Measurements from ENCODE around the gene MORN1. TPM values are rescaled to one million over a fixed set of nuclear protein-coding genes. Genes with fewer than 3 reads are reported as not detected.

The MORN1 gene
- total RNA-seq, 1 experiment from 2014 or later = 23.2 TPM

DNA sequence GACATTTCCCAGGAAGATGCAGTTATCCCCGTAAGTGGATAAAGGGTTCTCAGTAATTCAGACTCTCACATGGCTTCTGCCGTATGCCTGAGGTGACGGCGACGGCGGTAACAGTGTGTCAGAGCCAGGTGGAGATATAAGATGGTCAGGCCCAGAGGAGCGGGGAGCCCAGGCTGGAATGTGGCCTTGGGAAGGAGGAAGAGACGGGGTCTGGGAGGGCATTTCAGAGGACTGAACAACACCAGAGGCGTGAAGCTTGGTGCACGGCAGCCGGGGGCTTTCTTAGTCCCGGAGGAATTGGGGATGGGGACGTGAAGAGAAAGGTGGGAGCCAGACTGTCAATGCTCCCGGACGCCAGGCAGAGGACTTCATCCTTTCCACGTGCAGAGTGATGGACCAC, 1.3 kb upstream of the MORN1 start:
- Mint-ChIP-seq H3K27me3 (ENCODE audit: unreplicated experiment) (no peaks in the 10 kb centered on the region), H3K27ac (ENCODE audit: unreplicated experiment) (peak overlapping the region; percentile 86), H3K4me3 (ENCODE audit: low read depth, unreplicated experiment) (peak overlapping the region; percentile 79), H3K9me3 (ENCODE audit: low read depth, unreplicated experiment) (no peaks in the 10 kb centered on the region), H3K36me3 (ENCODE audit: insufficient read depth, unreplicated experiment) (peaks cover 56% of the 10 kb centered on the region), H3K4me1 (ENCODE audit: low read depth, unreplicated experiment) (peaks cover 21% of the 10 kb centered on the region)
- intact Hi-C loops (cut with micrococcal nuclease; ENCODE audit: unreplicated experiment) = no loop called here
- no peak for DNase-seq
- CTCF ChIA-PET = interaction anchor here (1.3 kb wide), 1 partner anchor 193 kb away, joined by 3 read pairs; no protein-coding TSS in a partner anchor
- TF ChIP-seq, protein P1, sequence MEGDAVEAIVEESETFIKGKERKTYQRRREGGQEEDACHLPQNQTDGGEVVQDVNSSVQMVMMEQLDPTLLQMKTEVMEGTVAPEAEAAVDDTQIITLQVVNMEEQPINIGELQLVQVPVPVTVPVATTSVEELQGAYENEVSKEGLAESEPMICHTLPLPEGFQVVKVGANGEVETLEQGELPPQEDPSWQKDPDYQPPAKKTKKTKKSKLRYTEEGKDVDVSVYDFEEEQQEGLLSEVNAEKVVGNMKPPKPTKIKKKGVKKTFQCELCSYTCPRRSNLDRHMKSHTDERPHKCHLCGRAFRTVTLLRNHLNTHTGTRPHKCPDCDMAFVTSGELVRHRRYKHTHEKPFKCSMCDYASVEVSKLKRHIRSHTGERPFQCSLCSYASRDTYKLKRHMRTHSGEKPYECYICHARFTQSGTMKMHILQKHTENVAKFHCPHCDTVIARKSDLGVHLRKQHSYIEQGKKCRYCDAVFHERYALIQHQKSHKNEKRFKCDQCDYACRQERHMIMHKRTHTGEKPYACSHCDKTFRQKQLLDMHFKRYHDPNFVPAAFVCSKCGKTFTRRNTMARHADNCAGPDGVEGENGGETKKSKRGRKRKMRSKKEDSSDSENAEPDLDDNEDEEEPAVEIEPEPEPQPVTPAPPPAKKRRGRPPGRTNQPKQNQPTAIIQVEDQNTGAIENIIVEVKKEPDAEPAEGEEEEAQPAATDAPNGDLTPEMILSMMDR (IDR thresholded peaks at IDR 0.05; ENCODE audit: unreplicated experiment) = no peak
- TSS peak; percentile 68 for BruUV-seq (replicated peaks)

DNA sequence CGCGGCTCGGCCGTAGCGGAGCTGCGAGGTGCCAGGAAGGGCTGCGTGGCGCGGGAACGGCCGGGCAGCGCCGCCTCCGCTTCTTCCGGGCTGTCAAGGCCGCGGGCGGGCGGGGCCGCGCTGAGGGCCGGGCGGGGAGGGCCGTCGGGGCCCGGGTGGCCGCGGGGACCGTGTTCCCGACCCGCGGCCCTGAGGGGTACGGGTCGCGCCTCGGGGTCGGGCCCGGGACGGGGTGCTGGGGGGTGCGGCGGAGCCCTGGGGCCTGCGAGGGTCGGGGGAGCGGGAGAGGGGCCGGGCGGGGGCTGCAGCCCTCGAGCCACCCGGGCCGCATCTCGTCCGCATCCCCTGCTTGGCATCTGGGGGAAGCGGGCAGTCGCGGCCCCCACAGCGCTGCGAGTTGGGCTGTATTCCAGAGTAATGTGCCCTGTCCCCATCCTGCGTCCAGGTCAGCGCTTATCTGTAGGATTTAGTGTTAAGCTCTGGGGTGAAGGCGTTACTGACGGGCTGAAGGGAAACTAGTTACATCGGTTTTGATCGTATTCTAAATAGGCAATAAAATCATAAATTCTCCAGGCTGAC, 666 bp upstream of the MORN1 start:
- CTCF ChIA-PET = interaction anchor here (0.6 to 1.3 kb wide), 5 partner anchors 10 to 197 kb away, joined by 3 to 6 read pairs (median 3); partner anchors contain the start of genes FAAP20 and PANK4
- Mint-ChIP-seq H3K4me1 (ENCODE audit: low read depth, unreplicated experiment) (peaks cover 21% of the 10 kb centered on the region), H3K27me3 (ENCODE audit: unreplicated experiment) (no peaks in the 10 kb centered on the region), H3K9me3 (ENCODE audit: low read depth, unreplicated experiment) (no peaks in the 10 kb centered on the region), H3K36me3 (ENCODE audit: insufficient read depth, unreplicated experiment) (peaks cover 52% of the 10 kb centered on the region), H3K4me3 (ENCODE audit: low read depth, unreplicated experiment) (peak overlapping the region; percentile 79), H3K27ac (ENCODE audit: unreplicated experiment) (peak overlapping the region; percentile 86)
- DNase-seq = no peak
- BruUV-seq (replicated peaks) = no TSS peak
- intact Hi-C loops (cut with micrococcal nuclease; ENCODE audit: unreplicated experiment) = no loop called here
- TF ChIP-seq, protein P1 (IDR thresholded peaks at IDR 0.05; ENCODE audit: unreplicated experiment) = no peak

DNA sequence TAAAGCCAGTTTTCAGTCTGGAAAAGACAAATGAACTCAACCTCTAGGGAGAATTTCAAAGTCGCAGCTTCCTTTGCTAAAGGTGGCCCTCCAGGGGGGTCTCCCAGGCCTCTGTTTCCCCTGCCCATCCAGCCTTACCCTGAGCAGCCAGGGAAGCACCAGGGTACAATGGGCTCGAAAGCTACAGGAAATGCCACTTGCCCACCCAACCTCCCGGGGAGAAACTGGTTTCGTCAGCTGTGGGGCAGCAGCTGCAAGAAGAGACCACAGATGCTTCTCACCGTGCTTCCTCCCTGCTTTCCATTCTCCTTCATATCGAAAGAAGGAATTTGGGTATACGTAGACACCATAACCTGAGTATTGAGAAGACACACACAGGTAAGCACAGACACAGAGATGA, 1.7 kb downstream of the MORN1 start:
- no peaks in the 10 kb centered on the region for H3K9me3 Mint-ChIP-seq (ENCODE audit: low read depth, unreplicated experiment)
- BruUV-seq (replicated peaks) = no TSS peak
- intact Hi-C loops (cut with micrococcal nuclease; ENCODE audit: unreplicated experiment) = no loop called here
- H3K36me3 Mint-ChIP-seq (ENCODE audit: insufficient read depth, unreplicated experiment) = peaks cover 51% of the 10 kb centered on the region
- peak overlapping the region; percentile 79 for H3K4me3 Mint-ChIP-seq (ENCODE audit: low read depth, unreplicated experiment)
- CTCF ChIA-PET = no interaction called here
- no peak for DNase-seq
- H3K4me1 Mint-ChIP-seq (ENCODE audit: low read depth, unreplicated experiment) = peaks cover 21% of the 10 kb centered on the region
- no peak overlapping the region for H3K27ac Mint-ChIP-seq (ENCODE audit: unreplicated experiment)
- no peaks in the 10 kb centered on the region for H3K27me3 Mint-ChIP-seq (ENCODE audit: unreplicated experiment)
- TF ChIP-seq, protein P1 (IDR thresholded peaks at IDR 0.05; ENCODE audit: unreplicated experiment) = no peak

DNA sequence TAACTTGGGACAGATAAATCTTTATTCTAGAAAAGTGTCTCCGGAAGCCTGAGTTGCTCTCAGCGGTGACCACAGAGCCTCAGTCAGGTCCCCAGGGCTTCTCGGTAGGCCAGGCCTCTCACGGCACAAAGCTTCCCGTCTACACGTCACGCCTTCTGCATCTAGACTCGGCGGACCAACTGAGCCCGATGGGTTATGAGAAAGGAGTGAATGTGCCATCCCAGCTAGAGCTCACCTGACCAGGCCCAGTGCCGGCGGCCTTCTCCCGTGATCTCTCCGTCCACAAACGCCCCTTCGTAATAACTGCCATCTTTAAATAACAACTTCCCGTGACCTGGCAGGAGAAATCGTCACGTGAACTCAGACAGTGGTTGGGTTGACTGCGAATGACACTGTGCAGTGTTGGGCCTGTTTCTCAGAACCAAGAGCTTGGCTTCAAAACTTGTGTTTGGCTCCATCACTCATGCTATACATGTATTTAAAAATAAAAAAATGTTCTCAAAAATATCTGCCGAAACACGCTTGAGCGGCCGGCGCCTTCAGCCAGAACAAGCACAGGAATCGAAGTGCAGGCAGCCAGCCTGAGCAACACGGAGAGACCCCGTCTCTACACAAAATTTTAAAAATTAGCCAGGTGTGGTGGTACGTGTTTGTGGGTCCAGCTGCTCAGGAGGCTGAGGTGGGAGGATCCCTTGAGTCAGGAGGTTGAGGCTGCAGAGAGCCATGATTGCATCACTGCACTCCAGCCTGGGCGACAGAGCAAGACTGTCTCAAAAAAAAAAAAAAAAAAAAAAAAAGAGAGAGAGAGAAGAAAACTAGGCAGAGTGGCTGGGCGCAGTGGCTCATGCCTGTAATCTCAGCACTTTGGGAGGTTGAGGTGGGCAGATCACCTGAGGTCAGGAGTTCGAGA, 3.1 kb downstream of the MORN1 start:
- TF ChIP-seq, protein P1 (IDR thresholded peaks at IDR 0.05; ENCODE audit: unreplicated experiment) = no peak
- CTCF ChIA-PET = interaction anchor here (0.7 kb wide), 1 partner anchor 28 kb away, joined by 3 read pairs; no protein-coding TSS in a partner anchor
- intact Hi-C loops (cut with micrococcal nuclease; ENCODE audit: unreplicated experiment) = no loop called here
- no peaks in the 10 kb centered on the region for H3K9me3 Mint-ChIP-seq (ENCODE audit: low read depth, unreplicated experiment)
- no TSS peak for BruUV-seq (replicated peaks)
- H3K27ac Mint-ChIP-seq (ENCODE audit: unreplicated experiment) = no peak overlapping the region
- H3K4me1 Mint-ChIP-seq (ENCODE audit: low read depth, unreplicated experiment) = peaks cover 11% of the 10 kb centered on the region
- DNase-seq = no peak
- no peaks in the 10 kb centered on the region for H3K27me3 Mint-ChIP-seq (ENCODE audit: unreplicated experiment)
- no peak overlapping the region for H3K4me3 Mint-ChIP-seq (ENCODE audit: low read depth, unreplicated experiment)
- H3K36me3 Mint-ChIP-seq (ENCODE audit: insufficient read depth, unreplicated experiment) = peaks cover 41% of the 10 kb centered on the region

All from Calu3 (cell line).